Parathyroid adenoma (tissue), 2 donors: ENCODE results near the gene WNT9A.

ENCODE experiments used
- H2AFZ ChIP-seq: fragments of 300-600 bp; sonication (generic); one replicate; pipeline ENCODE4 v1.7.0; 2017; ENCODE audit warnings: antibody characterized with exemption, mild to moderate bottlenecking
- H3K27ac ChIP-seq: fragments of 300-600 bp; sonication (generic); one replicate; pipeline ENCODE4 v1.7.0; 2017
- H3K27me3 ChIP-seq: fragments of 300-600 bp; sonication (generic); one replicate; pipeline ENCODE4 v1.7.0; 2017; ENCODE audit warnings: low read length; ENCODE audit not compliant: control insufficient read depth, insufficient read depth
- H3K36me3 ChIP-seq: fragments of 300-600 bp; sonication (generic); one replicate; pipeline ENCODE4 v1.7.0; 2017; ENCODE audit warnings: low read length; ENCODE audit not compliant: control insufficient read depth, insufficient read depth
- H3K4me1 ChIP-seq: fragments of 300-600 bp; sonication (generic); one replicate; pipeline ENCODE4 v1.7.0; 2017; ENCODE audit warnings: control low read depth
- H3K4me2 ChIP-seq: fragments of 300-600 bp; sonication (generic); one replicate; pipeline ENCODE4 v1.7.0; 2017; ENCODE audit warnings: low read length
- H3K4me3 ChIP-seq: fragments of 300-600 bp; sonication (generic); one replicate; pipeline ENCODE4 v1.7.0; 2017; ENCODE audit warnings: low read depth, low read length
- H3K79me2 ChIP-seq: fragments of 300-600 bp; sonication (generic); one replicate; pipeline ENCODE4 v1.7.0; 2017; ENCODE audit warnings: control low read depth
- H3K9ac ChIP-seq: fragments of 300-600 bp; sonication (generic); one replicate; pipeline ENCODE4 v1.7.0; 2017; ENCODE audit warnings: mild to moderate bottlenecking
- H3K9me3 ChIP-seq: fragments of 300-600 bp; sonication (generic); one replicate; pipeline ENCODE4 v1.7.0; 2017; ENCODE audit warnings: low read length; ENCODE audit not compliant: control insufficient read depth
- CTCF ChIP-seq: fragments of 300-600 bp; sonication (generic); IDR thresholded peaks from one replicate; pipeline ENCODE4 v1.7.0; 2017; ENCODE audit warnings: antibody characterized with exemption, mild to moderate bottlenecking
- donor health status: primary hyperparathyroidism.

The WNT9A gene

GRCh38 chr1:227893949-227894721 lies 53.6 kb downstream of the WNT9A start:
- H3K4me3 ChIP-seq, result no peak overlapping the region
- no peaks in the 10 kb centered on the region for H3K36me3 ChIP-seq
- no peaks in the 10 kb centered on the region for H3K27me3 ChIP-seq
- TF ChIP-seq CTCF, result no peak
- no peak overlapping the region for H3K9ac ChIP-seq
- H3K9me3 ChIP-seq, result no peaks in the 10 kb centered on the region
- H3K27ac ChIP-seq, result no peak overlapping the region
- H3K79me2 ChIP-seq, result no peaks in the 10 kb centered on the region
- no peak overlapping the region for H3K4me2 ChIP-seq
- H3K4me1 ChIP-seq, result no peaks in the 10 kb centered on the region
- no peak overlapping the region for H2AFZ ChIP-seq

GRCh38 chr1:227893300-227893948 lies 54.3 kb downstream of the WNT9A start:
- Histone ChIP-seq H3K4me1 (no peaks in the 10 kb centered on the region), H3K27ac (no peak overlapping the region), H3K4me3 (no peak overlapping the region), H3K4me2 (no peak overlapping the region), H3K27me3 (no peaks in the 10 kb centered on the region), H3K9ac (no peak overlapping the region), H2AFZ (no peak overlapping the region), H3K9me3 (no peaks in the 10 kb centered on the region), H3K36me3 (no peaks in the 10 kb centered on the region), H3K79me2 (no peaks in the 10 kb centered on the region)
- no peak for TF ChIP-seq CTCF

GRCh38 chr1:227892489-227893299 lies 55.0 kb downstream of the WNT9A start:
- H3K9ac ChIP-seq, result no peak overlapping the region
- H3K4me1 ChIP-seq, result no peaks in the 10 kb centered on the region
- TF ChIP-seq CTCF, result no peak
- no peak overlapping the region for H3K4me3 ChIP-seq
- no peaks in the 10 kb centered on the region for H3K27me3 ChIP-seq
- H3K9me3 ChIP-seq, result no peaks in the 10 kb centered on the region
- no peak overlapping the region for H3K4me2 ChIP-seq
- H3K79me2 ChIP-seq, result no peaks in the 10 kb centered on the region
- H3K27ac ChIP-seq, result no peak overlapping the region
- H2AFZ ChIP-seq, result no peak overlapping the region
- H3K36me3 ChIP-seq, result no peaks in the 10 kb centered on the region

- no peaks in the 10 kb centered on the region for H3K9me3 ChIP-seq
- H3K4me3 ChIP-seq, result no peak overlapping the region
- no peaks in the 10 kb centered on the region for H3K79me2 ChIP-seq
- no peak overlapping the region for H2AFZ ChIP-seq
- no peak overlapping the region for H3K4me2 ChIP-seq
- no peak for TF ChIP-seq CTCF
- H3K9ac ChIP-seq, result no peak overlapping the region
- no peak overlapping the region for H3K27ac ChIP-seq
- H3K36me3 ChIP-seq, result no peaks in the 10 kb centered on the region
- H3K4me1 ChIP-seq, result no peaks in the 10 kb centered on the region
- H3K27me3 ChIP-seq, result no peaks in the 10 kb centered on the region
Observed at GRCh38 chr1:227891955-227892488, 55.7 kb downstream of the WNT9A start.
